Loucy (cell line): ENCODE results near the gene RANBP17.
A peak's percentile ranks its signal among the peaks of the same experiment; 100 is the strongest.

ENCODE experiments used
- H2AFZ ChIP-seq: fragments of 200-600 bp; sonication (generic); 2 replicates; pipeline ENCODE4 v1.6.0; 2016; ENCODE audit warnings: antibody characterized with exemption, mild to moderate bottlenecking, low read length, moderate library complexity
- H3F3A ChIP-seq: fragments of 200-600 bp; 2 replicates; pipeline ENCODE4 v1.6.0; 2016; ENCODE audit warnings: antibody characterized with exemption, low read depth, mild to moderate bottlenecking
- H3K27me3 ChIP-seq: fragments of 200-600 bp; sonication (generic); 2 replicates; pipeline ENCODE4 v1.6.1; 2014; ENCODE audit warnings: low read length, mild to moderate bottlenecking; ENCODE audit not compliant: insufficient read depth, poor library complexity, severe bottlenecking
- H3K36me3 ChIP-seq: fragments of 200-600 bp; sonication (generic); 2 replicates; pipeline ENCODE4 v1.6.1; 2016; ENCODE audit warnings: low read length; ENCODE audit not compliant: insufficient read depth
- H3K4me1 ChIP-seq: fragments of 200-600 bp; sonication (generic); 2 replicates; pipeline ENCODE4 v1.5.1; 2014; ENCODE audit warnings: low read length, mild to moderate bottlenecking; ENCODE audit not compliant: insufficient read depth, poor library complexity, severe bottlenecking
- H3K4me2 ChIP-seq: fragments of 200-600 bp; sonication (generic); 2 replicates; pipeline ENCODE4 v1.6.0; 2014; ENCODE audit warnings: antibody characterized with exemption, low read length, low read depth, mild to moderate bottlenecking; ENCODE audit not compliant: poor library complexity, severe bottlenecking
- H3K4me3 ChIP-seq: fragments of 200-600 bp; sonication (generic); 2 replicates; pipeline ENCODE4 v1.5.1; 2014; ENCODE audit warnings: low read length, mild to moderate bottlenecking, mixed read lengths; ENCODE audit not compliant: poor library complexity, severe bottlenecking
- H3K79me2 ChIP-seq: fragments of 200-600 bp; sonication (generic); 2 replicates; pipeline ENCODE4 v1.6.1; 2014; ENCODE audit warnings: low read length; ENCODE audit not compliant: insufficient read depth
- H3K9ac ChIP-seq: fragments of 200-600 bp; sonication (generic); 2 replicates; pipeline ENCODE4 v1.6.0; 2014; ENCODE audit warnings: mild to moderate bottlenecking, low read depth, low read length, moderate library complexity; ENCODE audit not compliant: poor library complexity, severe bottlenecking
- H3K9me2 ChIP-seq: fragments of 200-600 bp; sonication (generic); replicated peaks from 2 replicates; pipeline ENCODE4 v1.6.1; 2016; ENCODE audit warnings: low read depth, low read length, mixed read lengths
- H3K9me3 ChIP-seq: fragments of 200-600 bp; sonication (generic); 2 replicates; pipeline ENCODE4 v1.6.1; 2014; ENCODE audit warnings: mild to moderate bottlenecking, antibody characterized with exemption, low read length, low read depth; ENCODE audit not compliant: insufficient read depth
- H4K20me1 ChIP-seq: fragments of 200-600 bp; sonication (generic); 2 replicates; pipeline ENCODE4 v1.6.0; 2014; ENCODE audit warnings: antibody characterized with exemption, low read length, mild to moderate bottlenecking; ENCODE audit not compliant: insufficient read depth, poor library complexity, severe bottlenecking
- EZH2phosphoT487 ChIP-seq: fragments of 200-600 bp; IDR thresholded peaks from 2 replicates; pipeline ENCODE4 v1.6.1; 2018; ENCODE audit warnings: antibody characterized with exemption, mild to moderate bottlenecking, moderate library complexity, borderline replicate concordance
- TF ChIP-seq, protein P1 (sequence below): fragments of 200-600 bp; sonication (generic); conservative IDR thresholded peaks from 2 replicates; pipeline ENCODE4 v1.5.1; 2014; ENCODE audit warnings: mild to moderate bottlenecking, antibody characterized with exemption, low read length

Gene RANBP17

DNA sequence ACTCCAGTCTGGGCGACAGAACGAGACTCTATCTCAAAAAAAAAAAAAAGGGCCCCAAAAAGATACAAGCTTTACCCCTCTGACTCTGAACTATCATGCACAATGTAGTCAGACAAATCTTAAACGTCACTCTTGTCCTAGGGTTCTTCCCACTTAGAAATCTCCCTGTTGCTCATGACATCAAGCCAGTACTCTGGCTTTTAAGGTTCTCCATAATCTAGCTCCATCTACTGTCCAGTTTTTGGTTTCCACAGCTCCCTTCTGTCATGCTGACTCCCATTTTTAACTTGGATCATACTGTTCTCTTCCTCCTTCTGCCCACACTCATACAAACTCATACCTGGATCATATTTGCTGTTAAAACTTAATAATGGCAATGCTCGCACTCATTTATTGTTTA is 290.6 kb downstream of the RANBP17 start:
- TF ChIP-seq, protein P1, sequence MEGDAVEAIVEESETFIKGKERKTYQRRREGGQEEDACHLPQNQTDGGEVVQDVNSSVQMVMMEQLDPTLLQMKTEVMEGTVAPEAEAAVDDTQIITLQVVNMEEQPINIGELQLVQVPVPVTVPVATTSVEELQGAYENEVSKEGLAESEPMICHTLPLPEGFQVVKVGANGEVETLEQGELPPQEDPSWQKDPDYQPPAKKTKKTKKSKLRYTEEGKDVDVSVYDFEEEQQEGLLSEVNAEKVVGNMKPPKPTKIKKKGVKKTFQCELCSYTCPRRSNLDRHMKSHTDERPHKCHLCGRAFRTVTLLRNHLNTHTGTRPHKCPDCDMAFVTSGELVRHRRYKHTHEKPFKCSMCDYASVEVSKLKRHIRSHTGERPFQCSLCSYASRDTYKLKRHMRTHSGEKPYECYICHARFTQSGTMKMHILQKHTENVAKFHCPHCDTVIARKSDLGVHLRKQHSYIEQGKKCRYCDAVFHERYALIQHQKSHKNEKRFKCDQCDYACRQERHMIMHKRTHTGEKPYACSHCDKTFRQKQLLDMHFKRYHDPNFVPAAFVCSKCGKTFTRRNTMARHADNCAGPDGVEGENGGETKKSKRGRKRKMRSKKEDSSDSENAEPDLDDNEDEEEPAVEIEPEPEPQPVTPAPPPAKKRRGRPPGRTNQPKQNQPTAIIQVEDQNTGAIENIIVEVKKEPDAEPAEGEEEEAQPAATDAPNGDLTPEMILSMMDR: peak; percentile 15; the same call in 1 of the 2 replicates
- no peak for TF ChIP-seq EZH2phosphoT487
- Histone ChIP-seq H3K4me1 (no peaks in the 10 kb centered on the region), H3K9me3 (no peaks in the 10 kb centered on the region), H3K27me3 (no peaks in the 10 kb centered on the region), H3K4me3 (no peak overlapping the region), H3K9ac (no peak overlapping the region), H3F3A (no peaks in the 10 kb centered on the region), H3K4me2 (no peak overlapping the region), H3K36me3 (no peaks in the 10 kb centered on the region), H3K9me2 (no peaks in the 10 kb centered on the region), H2AFZ (no peak overlapping the region), H3K79me2 (no peaks in the 10 kb centered on the region), H4K20me1 (no peaks in the 10 kb centered on the region)

DNA sequence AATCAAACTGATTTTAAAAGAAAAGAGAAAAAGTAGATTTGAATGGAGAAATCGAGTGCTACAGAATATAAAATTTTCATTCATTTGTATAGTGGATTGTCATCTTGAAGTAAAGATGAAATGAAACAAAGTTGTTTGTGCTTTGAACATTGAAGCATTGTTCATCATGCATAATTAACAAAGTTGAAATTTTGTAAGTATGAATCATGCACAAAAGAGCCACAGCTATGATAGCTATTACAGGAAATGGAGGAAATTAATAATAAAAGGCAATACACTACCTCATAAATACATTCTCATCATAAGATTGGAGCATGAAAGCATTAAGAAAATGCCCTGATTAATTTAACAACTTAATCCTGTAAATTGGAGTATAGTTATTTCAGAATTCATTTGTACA is 293.8 kb downstream of the RANBP17 start:
- Histone ChIP-seq H3K27me3 (no peaks in the 10 kb centered on the region), H3K4me2 (no peak overlapping the region), H3K36me3 (no peaks in the 10 kb centered on the region), H3K9ac (no peak overlapping the region), H3K9me3 (no peaks in the 10 kb centered on the region), H3F3A (no peaks in the 10 kb centered on the region), H3K9me2 (no peaks in the 10 kb centered on the region), H3K79me2 (no peaks in the 10 kb centered on the region), H3K4me1 (no peaks in the 10 kb centered on the region), H2AFZ (no peak overlapping the region), H4K20me1 (no peaks in the 10 kb centered on the region), H3K4me3 (no peak overlapping the region)
- TF ChIP-seq EZH2phosphoT487: no peak
- TF ChIP-seq, protein P1: no peak

DNA sequence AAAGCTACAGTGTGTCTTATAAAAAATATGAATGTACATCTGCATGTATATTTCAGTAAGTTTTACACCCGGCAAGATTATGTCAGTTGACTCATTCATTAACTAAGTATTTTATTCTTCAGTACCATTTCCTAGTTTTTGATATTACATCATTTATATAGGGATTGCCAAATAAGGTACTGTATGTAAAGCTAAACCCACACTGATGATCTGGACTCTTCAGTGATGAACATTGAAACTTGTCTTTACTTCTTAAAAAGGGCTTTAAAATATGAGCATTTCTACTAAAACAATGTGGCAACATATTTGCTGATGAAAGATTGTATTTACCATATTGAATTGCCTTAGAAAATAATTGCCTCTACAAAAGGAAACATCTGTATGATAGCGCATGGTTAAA is 295.5 kb downstream of the RANBP17 start:
- Histone ChIP-seq H3K9me3 (no peaks in the 10 kb centered on the region), H3K4me2 (no peak overlapping the region), H3K9ac (no peak overlapping the region), H4K20me1 (no peaks in the 10 kb centered on the region), H3K9me2 (no peaks in the 10 kb centered on the region), H2AFZ (no peak overlapping the region), H3K79me2 (no peaks in the 10 kb centered on the region), H3K4me3 (no peak overlapping the region), H3K27me3 (no peaks in the 10 kb centered on the region), H3F3A (no peaks in the 10 kb centered on the region), H3K4me1 (no peaks in the 10 kb centered on the region), H3K36me3 (no peaks in the 10 kb centered on the region)
- no peak for TF ChIP-seq EZH2phosphoT487
- TF ChIP-seq, protein P1: no peak
